ENCODE measurements around the gene MLF2.
"Not testable (repeated sequence)": the region's sequence is repeated elsewhere in the genome, so short reads cannot be mapped to it uniquely, and the experiment has no call there.

Gene MLF2

GRCh38 chr12:6765048-6765633 is 12.2 kb upstream of the MLF2 start:
- no peak for DNase-seq (ENCODE audit: low read depth)

DNA sequence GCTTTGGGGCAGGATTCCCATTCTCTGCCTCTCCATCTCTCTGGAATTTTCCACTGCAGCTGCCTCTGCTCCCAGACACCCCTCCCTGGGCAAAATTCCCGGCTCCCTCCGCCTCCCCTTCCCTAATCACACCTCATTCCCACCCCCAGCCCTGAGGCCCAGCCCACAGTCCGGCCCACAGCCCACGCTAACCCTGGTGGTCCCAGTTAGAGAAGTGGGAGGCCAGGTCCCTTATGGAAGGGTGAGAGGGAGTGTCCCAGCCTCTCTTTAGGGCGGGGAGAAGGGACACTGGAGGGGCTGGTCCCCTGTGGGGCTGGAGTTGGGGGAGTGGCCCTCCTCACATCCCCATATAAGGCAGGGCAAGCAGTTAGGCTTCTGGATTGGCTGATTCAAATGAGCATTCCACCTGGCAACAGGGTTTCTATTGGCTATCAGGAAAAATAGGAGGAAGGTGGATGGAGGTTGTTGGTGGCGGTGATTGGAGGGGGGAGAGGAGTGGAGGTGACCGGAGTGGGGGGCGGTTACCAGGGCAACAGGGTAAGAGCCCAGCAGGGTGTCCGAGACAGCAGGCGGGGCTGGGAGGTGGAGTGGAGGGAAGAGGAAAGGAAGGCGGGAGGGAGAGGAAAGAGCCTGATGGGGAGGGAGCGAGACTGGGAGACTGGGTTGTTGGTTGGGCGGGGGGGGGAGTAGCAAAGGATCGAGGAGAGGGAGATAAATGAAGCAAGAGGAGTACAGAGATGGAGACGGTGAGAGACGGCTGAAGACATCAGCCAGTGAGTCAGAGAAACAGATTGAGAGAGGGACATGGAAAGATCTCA is 11.3 kb upstream of the MLF2 start:
- peak; percentile 98 for DNase-seq (ENCODE audit: low read depth)

DNA sequence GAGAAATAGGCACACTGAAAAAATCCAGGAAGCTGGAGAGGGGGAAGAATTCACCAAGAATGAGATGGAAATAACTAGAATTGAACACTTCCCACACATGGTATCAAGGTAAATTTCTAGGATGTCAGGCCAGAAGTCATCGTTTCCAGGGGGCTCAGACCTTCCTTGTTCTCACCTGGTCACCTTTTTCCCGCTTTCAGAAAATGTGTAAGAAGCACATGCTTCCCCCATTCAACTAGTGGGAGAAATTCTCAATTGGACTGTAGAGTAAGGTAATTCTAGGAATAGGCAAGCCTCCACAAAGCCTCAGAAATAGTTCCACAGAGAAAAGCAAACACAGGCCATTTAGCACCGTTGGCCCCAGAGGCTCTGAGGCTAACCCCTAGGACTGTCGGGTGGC is 10.4 kb upstream of the MLF2 start:
- DNase-seq (ENCODE audit: low read depth) = no peak

GRCh38 chr12:6759741-6760140 is 6.8 kb upstream of the MLF2 start:
- no peak for DNase-seq (ENCODE audit: low read depth)

DNA sequence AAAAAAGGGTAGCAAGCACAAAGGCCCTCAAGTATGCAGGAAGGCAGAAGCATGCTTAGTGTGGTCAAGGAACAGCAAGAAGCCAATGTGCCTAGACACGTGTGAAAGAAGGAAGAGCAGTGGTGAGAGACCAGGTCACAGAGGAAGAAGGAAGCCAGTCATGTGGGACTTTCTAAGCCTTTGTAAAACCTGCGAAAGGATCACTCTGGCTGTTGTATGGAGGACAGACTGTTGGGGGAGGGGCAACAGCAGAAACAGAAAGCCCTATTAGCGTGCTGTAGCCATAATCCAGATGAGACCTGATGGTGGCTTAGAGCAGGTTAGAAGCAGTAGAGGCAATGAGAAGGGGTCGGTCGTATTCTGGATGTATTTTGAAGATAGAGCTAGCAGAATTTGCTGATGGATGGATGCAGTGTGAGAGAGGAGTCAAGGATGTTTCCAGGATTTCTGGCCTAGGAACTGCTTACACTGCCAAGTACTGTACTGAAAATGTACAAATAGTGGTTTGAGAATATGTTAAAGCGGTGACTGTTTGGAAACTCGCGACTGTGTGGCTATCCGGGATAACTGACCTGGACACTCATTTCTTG is 5.7 kb upstream of the MLF2 start:
- no peak for DNase-seq (ENCODE audit: low read depth)

- no peak for DNase-seq (ENCODE audit: low read depth)
These were observed 4.2 kb upstream of the MLF2 start for GRCh38 chr12:6757028-6757690.

DNA sequence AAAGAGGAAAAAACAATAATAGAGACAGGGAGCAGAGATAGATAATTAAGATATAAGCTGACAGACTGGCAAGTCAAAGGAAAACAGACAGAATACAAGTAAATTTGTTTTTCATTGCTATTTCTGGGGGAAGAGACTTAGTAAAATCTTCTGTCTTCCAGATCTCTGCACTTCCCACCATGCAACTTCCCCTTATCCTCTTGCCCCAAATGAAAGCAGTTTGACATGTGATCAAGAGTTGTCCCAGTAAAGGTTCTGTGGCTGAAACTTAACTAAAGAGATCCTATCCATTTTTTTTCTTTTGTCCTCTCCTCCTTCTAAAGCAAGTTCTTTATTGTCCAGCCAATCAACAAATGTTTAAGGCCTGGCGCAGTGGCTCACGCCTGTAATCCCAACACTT is 1.5 kb upstream of the MLF2 start:
- no peak for DNase-seq (ENCODE audit: low read depth)

- DNase-seq (ENCODE audit: low read depth) = no peak
These were observed 923 bp upstream of the MLF2 start for GRCh38 chr12:6753772-6754356.

DNA sequence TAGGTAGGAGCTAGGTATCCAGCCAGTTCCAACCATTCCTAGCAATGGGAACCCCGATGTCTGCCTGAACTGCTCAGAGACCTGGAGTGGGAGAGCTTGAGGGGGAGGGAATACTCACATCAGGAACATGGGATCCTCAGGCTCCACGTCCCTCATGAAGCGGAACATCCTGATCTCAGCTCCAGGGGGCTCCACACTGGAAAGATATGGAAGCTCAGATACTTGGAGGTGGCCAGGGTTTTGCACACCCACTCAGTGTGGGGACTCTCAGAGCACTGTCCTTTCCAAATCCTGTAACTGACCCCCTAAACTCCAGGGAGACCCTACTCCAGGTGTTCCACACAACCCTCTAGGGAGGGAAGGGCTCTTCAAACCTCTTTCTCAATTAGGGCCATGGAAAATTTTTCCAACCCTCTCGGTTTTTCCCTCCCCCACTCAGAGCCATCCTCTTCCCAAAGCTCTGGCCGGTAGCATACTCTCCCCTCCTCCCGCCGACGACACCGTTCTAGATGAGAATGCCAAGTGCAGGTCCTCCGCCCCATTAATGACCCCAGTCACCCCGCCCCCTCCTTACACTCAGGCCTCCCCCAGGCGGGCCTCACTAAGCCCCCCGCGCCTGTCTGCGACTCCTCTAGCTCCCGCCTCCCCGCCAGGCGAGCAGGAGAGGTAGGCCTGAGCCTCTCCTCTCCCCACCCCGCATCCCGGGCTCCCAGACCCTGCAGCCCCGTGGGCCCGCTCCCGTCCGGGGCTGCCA is 597 bp downstream of the MLF2 start:
- DNase-seq (ENCODE audit: low read depth) = no peak

GRCh38 chr12:6751767-6752166 is 1.2 kb downstream of the MLF2 start:
- DNase-seq (ENCODE audit: low read depth) = no peak

- no peak for DNase-seq (ENCODE audit: low read depth)
These were observed 2.4 kb downstream of the MLF2 start for GRCh38 chr12:6750506-6750905.

DNA sequence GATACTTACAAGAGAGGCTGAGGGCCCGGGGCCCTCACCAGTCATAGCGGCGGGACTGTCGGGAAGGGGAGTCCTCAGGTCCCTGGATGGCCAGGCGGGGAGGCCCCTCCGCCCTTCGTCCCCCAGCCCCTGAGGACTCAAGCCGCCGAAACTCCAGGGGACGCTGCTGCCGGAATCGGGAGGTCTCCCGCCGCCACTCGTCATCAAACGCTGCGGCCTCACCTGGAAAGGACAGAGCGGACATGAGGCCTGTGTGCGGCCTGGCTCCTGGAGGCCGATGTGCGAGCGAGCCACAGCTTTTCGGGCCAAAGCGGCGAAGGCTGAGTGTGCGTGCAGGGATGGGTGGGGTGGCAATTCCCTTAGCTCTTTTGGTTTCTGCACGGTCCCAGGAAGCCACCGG is 4.2 kb downstream of the MLF2 start:
- DNase-seq (ENCODE audit: low read depth) = no peak

GRCh38 chr12:6747216-6747615 is 5.7 kb downstream of the MLF2 start:
- DNase-seq (ENCODE audit: low read depth) = no peak

DNA sequence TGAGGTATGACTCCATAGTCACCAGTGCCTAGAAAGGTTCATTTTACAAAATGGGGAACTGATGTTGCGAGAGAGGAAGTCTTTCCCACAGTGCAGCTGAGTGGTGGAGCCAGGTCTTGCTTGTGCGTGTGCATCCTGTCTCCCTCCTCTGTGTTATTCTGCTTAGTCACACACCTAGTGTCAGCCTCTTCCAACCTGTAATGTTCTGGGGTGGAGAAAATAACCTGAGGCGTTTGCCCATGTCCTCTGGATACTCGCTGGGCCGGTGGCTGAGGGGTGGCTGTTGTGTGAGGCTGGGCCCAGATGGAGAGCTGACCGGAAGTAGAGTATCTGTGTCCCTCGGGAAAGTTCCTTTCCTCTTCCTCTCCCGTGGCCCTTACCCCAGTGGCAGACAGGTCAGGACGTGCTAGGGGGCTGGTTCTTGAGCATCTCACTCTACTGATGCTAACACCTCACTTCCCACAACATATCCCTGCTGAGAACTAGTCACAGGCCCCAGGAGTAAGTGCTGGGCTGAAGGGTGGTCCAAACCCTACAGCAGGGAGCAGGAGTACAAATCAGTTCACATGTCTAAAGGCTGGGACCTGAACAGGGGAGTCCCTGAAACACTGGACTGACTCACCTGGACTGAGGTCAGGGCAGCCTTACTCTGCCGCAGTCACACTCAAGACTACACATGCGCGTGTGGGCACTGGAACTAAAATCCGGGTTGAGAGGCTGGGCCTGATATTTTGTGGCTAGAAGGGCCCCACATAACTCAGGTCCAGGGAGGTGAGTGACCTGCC is 7.0 kb downstream of the MLF2 start:
- no peak for DNase-seq (ENCODE audit: low read depth)

- DNase-seq (ENCODE audit: low read depth) = not testable (repeated sequence)
These were observed 9.6 kb downstream of the MLF2 start for GRCh38 chr12:6743300-6743699.

DNA sequence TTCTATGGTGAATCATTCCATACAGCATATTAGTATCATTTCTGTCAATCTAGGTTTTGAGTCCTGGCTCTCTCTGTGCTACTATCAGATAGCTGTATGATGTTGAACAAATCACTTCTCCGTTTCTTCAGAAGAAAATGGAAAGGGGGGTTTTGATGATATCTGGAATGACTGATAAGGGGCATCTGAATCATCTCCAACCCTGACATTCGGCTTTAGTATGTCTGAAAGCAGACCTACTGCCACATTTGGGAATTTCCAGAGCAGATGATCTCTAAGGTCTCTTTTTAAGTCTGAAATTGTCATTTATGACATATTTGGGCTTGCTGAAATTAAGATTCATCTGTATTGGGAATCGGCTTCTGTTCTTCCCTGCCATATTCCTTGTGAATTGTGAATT is 10.1 kb downstream of the MLF2 start:
- DNase-seq (ENCODE audit: low read depth) = no peak

- DNase-seq (ENCODE audit: low read depth) = not testable (repeated sequence)
These were observed 10.9 kb downstream of the MLF2 start for GRCh38 chr12:6742080-6742479.

- no peak for DNase-seq (ENCODE audit: low read depth)
These were observed 16.2 kb downstream of the MLF2 start for GRCh38 chr12:6736754-6737153.

DNA sequence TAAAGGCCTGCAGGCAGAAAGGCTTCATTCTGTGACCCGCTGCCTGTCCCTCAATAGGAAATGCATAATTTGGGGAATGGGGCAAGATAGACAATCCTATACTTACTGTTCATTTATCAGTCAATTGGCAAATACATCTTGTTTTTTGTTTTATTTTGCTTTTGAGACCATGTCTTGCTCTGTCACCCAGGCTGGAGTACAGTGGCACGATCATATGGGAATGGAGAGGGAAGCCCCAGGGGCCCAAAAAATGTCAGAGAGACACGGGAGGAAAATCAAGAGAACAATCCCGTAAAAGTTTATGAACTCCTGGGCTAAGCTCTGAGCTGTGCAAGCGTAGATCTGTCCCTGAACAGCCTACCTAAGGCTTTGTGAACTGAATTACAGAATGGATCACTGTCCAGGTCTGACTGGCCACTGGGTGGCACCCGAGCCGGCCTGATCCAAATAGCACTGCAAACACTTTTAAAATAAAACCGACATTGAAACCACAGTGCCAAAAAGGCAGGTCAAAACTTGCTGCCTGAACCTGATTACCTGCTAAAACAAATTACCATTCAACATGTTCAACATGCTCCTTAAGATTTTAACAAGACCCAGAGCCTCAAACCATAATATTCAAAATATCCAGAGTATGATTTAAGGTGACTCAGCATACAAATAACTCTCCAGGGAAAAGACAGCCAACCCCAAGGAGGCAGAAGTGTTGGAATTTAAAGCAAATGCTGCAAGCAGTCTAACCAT is 17.3 kb downstream of the MLF2 start:
- DNase-seq (ENCODE audit: low read depth) = no peak
